H1 (cell line): ENCODE measurements around the gene PNISR. TPM values are rescaled to one million over a fixed set of nuclear protein-coding genes. Genes with fewer than 3 reads are reported as not detected.

Source experiments
- CTCF ChIA-PET: fragments of 300-600 bp; sonication (Branson Sonifier 250); formaldehyde crosslinking; loops from one replicate; lab custom pipeline; 2021; ENCODE audit not compliant: partially characterized antibody; lab: Charles Lee
- POLR2A ChIA-PET: fragments of 300-600 bp; sonication (Branson Sonifier 250); formaldehyde crosslinking; loops from one replicate; lab custom pipeline; 2021; ENCODE audit warnings: inconsistent platforms; ENCODE audit not compliant: partially characterized antibody; lab: Charles Lee
- DNase-seq, 2 experiments: peaks; one replicate each; pipeline versions ENCODE4 v3.0.0 to v3.0.0-alpha.2; 2010 to 2022; ENCODE audit warnings: low spot score in 2 of 2, low read depth in 1 of 2, mixed read lengths in 1 of 2
- FAIRE-seq: peaks from 2 replicates; lab custom pipeline; 2011; peaks lifted over from hg19 to GRCh38; lab: Jason Lieb, UNC
- H2AFZ ChIP-seq: 2 replicates; pipeline ENCODE4 v1.8.1; 2012; ENCODE audit warnings: low read length, inconsistent platforms
- H2AK5ac ChIP-seq: 2 replicates; pipeline ENCODE4 v1.6.1; 2013; ENCODE audit warnings: low read depth, low read length
- H2BK120ac ChIP-seq: replicated peaks from 2 replicates; pipeline ENCODE3; 2013; ENCODE audit warnings: low read depth, low read length, inconsistent platforms
- H2BK12ac ChIP-seq: 2 replicates; pipeline ENCODE4 v1.6.1; 2013; ENCODE audit warnings: low read depth, low read length
- H2BK15ac ChIP-seq: 2 replicates; pipeline ENCODE4 v1.6.1; 2013; ENCODE audit warnings: low read length
- H2BK20ac ChIP-seq: 2 replicates; pipeline ENCODE4 v1.6.1; 2013; ENCODE audit warnings: low read length
- H2BK5ac ChIP-seq: 2 replicates; pipeline ENCODE4 v1.6.1; 2013; ENCODE audit warnings: low read depth, low read length
- H3K14ac ChIP-seq: 2 replicates; pipeline ENCODE4 v1.6.1; 2013; ENCODE audit warnings: inconsistent platforms; ENCODE audit not compliant: insufficient read length
- H3K18ac ChIP-seq: 2 replicates; pipeline ENCODE4 v1.6.1; 2013; ENCODE audit warnings: low read length; ENCODE audit errors: extremely low read depth
- H3K23ac ChIP-seq: 2 replicates; pipeline ENCODE4 v1.6.1; 2013; ENCODE audit warnings: inconsistent platforms; ENCODE audit not compliant: insufficient read length
- H3K23me2 ChIP-seq: 2 replicates; pipeline ENCODE4 v1.6.1; 2013; ENCODE audit warnings: low read depth, low read length
- H3K27ac ChIP-seq: 2 replicates; pipeline ENCODE4 v1.6.1; 2011; ENCODE audit warnings: low read depth, low read length, inconsistent platforms
- H3K27me3 ChIP-seq, 4 experiments: replicated peaks in 1 of 4; 1 replicate in 1 of 4; 2 replicates in 3 of 4; pipeline versions ENCODE4 v1.6.1 to v1.8.1; 2011 to 2013; ENCODE audit warnings: low read length in 3 of 4, mild to moderate bottlenecking in 3 of 4, inconsistent platforms in 2 of 4, mixed read lengths in 2 of 4, moderate library complexity in 1 of 4; ENCODE audit not compliant: control insufficient read depth in 3 of 4, insufficient read depth in 3 of 4; ENCODE audit errors: extremely low read depth in 1 of 4
- H3K36me3 ChIP-seq, 4 experiments: 2 replicates each; pipeline versions ENCODE4 v1.6.1 to v1.8.1; 2011 to 2013; ENCODE audit warnings: mild to moderate bottlenecking in 4 of 4, low read length in 3 of 4, moderate library complexity in 2 of 4, control low read depth in 1 of 4, inconsistent platforms in 1 of 4; ENCODE audit not compliant: insufficient read depth in 4 of 4, control insufficient read depth in 2 of 4
- H3K4ac ChIP-seq: replicated peaks from 2 replicates; pipeline ENCODE3; 2013; ENCODE audit warnings: low read length, low read depth, mixed read lengths, inconsistent platforms; ENCODE audit not compliant: insufficient read length
- H3K4me1 ChIP-seq, 4 experiments: replicated peaks in 1 of 4; 1 replicate in 1 of 4; 2 replicates in 3 of 4; pipeline versions ENCODE4 v1.6.1 to v1.8.1; 2011 to 2013; ENCODE audit warnings: low read length in 3 of 4, inconsistent platforms in 2 of 4, mixed read lengths in 1 of 4; ENCODE audit not compliant: insufficient read depth in 4 of 4, control insufficient read depth in 3 of 4
- H3K4me2 ChIP-seq, 2 experiments: 2 replicates each; pipeline versions ENCODE4 v1.6.1 to v1.8.1; 2011 to 2013; ENCODE audit warnings: low read depth in 2 of 2, low read length in 2 of 2, control low read depth in 1 of 2, inconsistent platforms in 1 of 2, mild to moderate bottlenecking in 1 of 2; ENCODE audit not compliant: insufficient read depth in 1 of 2
- H3K4me3 ChIP-seq, 4 experiments: fragments of 200-600, 300-600 bp in 1 of 4; sonication (generic), shearing (Covaris generic), sonication (Bioruptor Twin) in 1 of 4; 2 replicates each; pipeline versions ENCODE4 v1.5.1 to v1.8.1; 2011 to 2016; ENCODE audit warnings: low read length in 4 of 4, low read depth in 3 of 4, control low read depth in 2 of 4, inconsistent platforms in 2 of 4, mild to moderate bottlenecking in 2 of 4, mixed read lengths in 1 of 4, moderate library complexity in 1 of 4; ENCODE audit not compliant: insufficient read depth in 2 of 4; ENCODE audit errors: extremely low read depth in 1 of 4
- H3K56ac ChIP-seq: replicated peaks from 2 replicates; pipeline ENCODE3; 2013; ENCODE audit warnings: low read depth, mild to moderate bottlenecking, mixed read lengths, low read length, inconsistent platforms; ENCODE audit not compliant: insufficient read length
- H3K79me1 ChIP-seq: 2 replicates; pipeline ENCODE4 v1.6.1; 2013; ENCODE audit warnings: low read depth, low read length, control low read depth
- H3K79me2 ChIP-seq, 2 experiments: 2 replicates each; pipeline versions ENCODE4 v1.6.1 to v1.8.1; 2012 to 2013; ENCODE audit warnings: low read length in 2 of 2, mild to moderate bottlenecking in 2 of 2, inconsistent platforms in 1 of 2; ENCODE audit not compliant: insufficient read depth in 2 of 2, control insufficient read depth in 1 of 2
- H3K9ac ChIP-seq, 4 experiments: replicated peaks in 1 of 4; 1 replicate in 1 of 4; 2 replicates in 3 of 4; pipeline versions ENCODE4 v1.6.1 to v1.8.1; 2011 to 2013; ENCODE audit warnings: low read depth in 3 of 4, low read length in 3 of 4, control low read depth in 2 of 4, mild to moderate bottlenecking in 2 of 4, moderate library complexity in 2 of 4, inconsistent platforms in 1 of 4; ENCODE audit errors: extremely low read depth in 1 of 4
- H3K9me3 ChIP-seq, 2 experiments: 2 replicates each; pipeline versions ENCODE4 v1.6.1 to v1.8.1; 2012 to 2013; ENCODE audit warnings: mild to moderate bottlenecking in 2 of 2, moderate library complexity in 2 of 2, control low read depth in 1 of 2, inconsistent platforms in 1 of 2, low read depth in 1 of 2, low read length in 1 of 2, mixed read lengths in 1 of 2; ENCODE audit not compliant: insufficient read depth in 2 of 2
- H4K20me1 ChIP-seq, 2 experiments: replicated peaks in 1 of 2; 2 replicates each; pipeline versions ENCODE3 to v1.8.1; 2011 to 2013; ENCODE audit warnings: inconsistent platforms in 2 of 2, low read length in 2 of 2, mild to moderate bottlenecking in 1 of 2; ENCODE audit not compliant: insufficient read depth in 2 of 2, control insufficient read depth in 1 of 2
- H4K5ac ChIP-seq: 2 replicates; pipeline ENCODE4 v1.6.1; 2013; ENCODE audit warnings: low read length, low read depth, mixed read lengths, inconsistent platforms; ENCODE audit not compliant: insufficient read length
- H4K8ac ChIP-seq: 2 replicates; pipeline ENCODE4 v1.8.0; 2013; ENCODE audit warnings: mild to moderate bottlenecking, moderate library complexity, low read length, inconsistent platforms; ENCODE audit not compliant: insufficient read depth; ENCODE audit errors: extremely low read depth
- H4K91ac ChIP-seq: replicated peaks from 2 replicates; pipeline ENCODE3; 2013; ENCODE audit warnings: low read length, mixed read lengths, inconsistent platforms; ENCODE audit not compliant: insufficient read length
- ATF2 ChIP-seq: IDR thresholded peaks from 2 replicates; pipeline ENCODE4 v1.6.1; 2012; ENCODE audit warnings: low read length, inconsistent platforms
- BRCA1 ChIP-seq: IDR thresholded peaks from 2 replicates; pipeline ENCODE4 v1.6.1; 2012; ENCODE audit warnings: low read depth, low read length, improper control_type of control experiment
- CHD1 ChIP-seq: IDR thresholded peaks from 2 replicates; pipeline ENCODE4 v1.6.1; 2012; ENCODE audit warnings: low read depth, low read length, improper control_type of control experiment
- MAFK ChIP-seq: IDR thresholded peaks from 2 replicates; pipeline ENCODE4 v1.6.1; 2012; ENCODE audit warnings: low read depth, mild to moderate bottlenecking, improper control_type of control experiment, low read length
- NRF1 ChIP-seq: IDR thresholded peaks from 2 replicates; pipeline ENCODE4 v1.6.1; 2011; ENCODE audit warnings: mild to moderate bottlenecking, low read depth, low read length, improper control_type of control experiment
- POLR2A ChIP-seq, 2 experiments: IDR thresholded peaks; 1 replicate in 1 of 2; 2 replicates in 1 of 2; pipeline ENCODE4 v1.6.1; 2011; ENCODE audit warnings: low read depth in 2 of 2, low read length in 2 of 2, mild to moderate bottlenecking in 2 of 2; ENCODE audit errors: control extremely low read depth in 1 of 2
- RXRA ChIP-seq: IDR thresholded peaks from 2 replicates; pipeline ENCODE4 v1.6.1; 2011; ENCODE audit warnings: low read depth, mild to moderate bottlenecking, low read length, moderate library complexity; ENCODE audit not compliant: insufficient read depth
- SAP30 ChIP-seq: fragments of 300-600 bp; sonication (generic); IDR thresholded peaks from 2 replicates; pipeline ENCODE4 v1.7.1; 2012; ENCODE audit warnings: low read length, moderate library complexity, mild to moderate bottlenecking, inconsistent platforms; ENCODE audit not compliant: insufficient read depth, insufficient replicate concordance
- YY1 ChIP-seq: IDR thresholded peaks from 2 replicates; pipeline ENCODE4 v1.6.1; 2011; ENCODE audit warnings: low read depth, mild to moderate bottlenecking, low read length
- WGBS, 2 experiments: shearing (Covaris generic) in 1 of 2; methylation state at CpG; one replicate each; pipeline versions ENCODE4 v1.1.6 to v1.1.7; 2013 to 2015; ENCODE audit warnings: low lambda C conversion rate in 2 of 2, mixed read lengths in 2 of 2, inconsistent platforms in 1 of 2, low coverage in 1 of 2, missing lambda C conversion rate in 1 of 2; ENCODE audit not compliant: insufficient replicate concordance in 2 of 2, insufficient coverage in 1 of 2, insufficient read length in 1 of 2; ENCODE audit errors: extremely low coverage in 1 of 2, missing lambda C conversion rate in 1 of 2; 5-methylcytosine and 5-hydroxymethylcytosine counted together
- polyA plus RNA-seq, 7 experiments: library from polyadenylated mRNA; depleted of rRNA in 3 of 7; stranded (reverse) in 5 of 7; unstranded in 2 of 7; fragments of >200 nt in 5 of 7; fragments of 200-250 nt in 2 of 7; gene quantifications; 1 replicate in 5 of 7; 2 replicates in 1 of 7; 4 replicates in 1 of 7; pipeline versions ENCODE4 v1.2.1 to v1.2.3, GENCODE V29; 2011 to 2013; ENCODE audit warnings: missing spikeins in 2 of 7, mixed read lengths in 2 of 7
- total RNA-seq: library from RNA; stranded (reverse); fragmentation: NEBNext Ultra II Directional; extraction: Animal tissue kit (Norgen Biotek cat#: 25700); gene quantifications from 2 replicates; pipeline ENCODE4 v1.2.1, GENCODE V29; 2021

The PNISR gene
- total and polyA plus RNA-seq, 2 of the 8 experiments (the other 6 are each of a cell fraction or from before 2014, with no cell fraction given) = 41.1 to 134 TPM

DNA sequence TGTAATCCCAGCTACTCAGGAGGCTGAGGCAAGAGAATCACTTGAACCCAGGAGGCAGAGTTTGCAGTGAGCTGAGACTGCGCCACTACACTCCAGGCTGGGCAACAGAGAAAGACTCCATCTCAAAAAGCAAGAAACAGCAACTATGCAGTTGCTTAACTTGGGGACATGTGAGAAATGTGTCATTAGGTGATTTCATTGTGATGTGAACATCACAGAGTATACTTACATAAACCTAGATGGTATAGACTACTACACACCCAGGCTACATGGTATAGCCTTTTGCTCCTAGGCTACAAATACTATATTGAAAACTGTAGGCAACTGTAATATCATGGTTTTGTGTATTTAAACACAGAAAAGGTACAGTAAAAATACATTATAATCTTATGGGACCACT, 27.8 kb downstream of the PNISR start:
- no peak overlapping the region for H2BK20ac ChIP-seq
- no peak overlapping the region for H3K4me3 ChIP-seq
- no peak overlapping the region for H3K23ac ChIP-seq
- H3K18ac ChIP-seq = no peak overlapping the region
- WGBS, 2 experiments = 54% methylated on average over 1 of the region's 1 CpG; no CpG with 5 or more reads in 1 of the 2 experiments
- no peaks in the 10 kb centered on the region for H3K4me1 ChIP-seq
- H3K9ac ChIP-seq = no peak overlapping the region
- no peak overlapping the region for H3K27ac ChIP-seq
- no peaks in the 10 kb centered on the region for H3K79me2 ChIP-seq
- POLR2A ChIA-PET = interaction anchor here (0.8 to 5.4 kb wide), 7 partner anchors 14 to 53 kb away, joined by 3 to 79 read pairs (median 9); partner anchors contain the start of genes FAXC and PNISR
- H4K8ac ChIP-seq = no peak overlapping the region
- no peaks in the 10 kb centered on the region for H3K9me3 ChIP-seq
- no peak overlapping the region for H4K5ac ChIP-seq
- H3K4me2 ChIP-seq = no peak overlapping the region
- H2AFZ ChIP-seq = no peak overlapping the region
- no peak for FAIRE-seq
- no peak overlapping the region for H2AK5ac ChIP-seq
- no peak for DNase-seq
- no peak overlapping the region for H4K91ac ChIP-seq
- H2BK12ac ChIP-seq = no peak overlapping the region
- CTCF ChIA-PET = interaction anchor here (1.2 to 6.2 kb wide), 4 partner anchors 9 to 67 kb away, joined by 3 to 65 read pairs (median 10); no protein-coding TSS in a partner anchor
- H3K23me2 ChIP-seq = no peaks in the 10 kb centered on the region
- no peaks in the 10 kb centered on the region for H3K79me1 ChIP-seq
- no peak overlapping the region for H3K56ac ChIP-seq
- H3K4ac ChIP-seq = no peak overlapping the region
- H3K36me3 ChIP-seq = peaks cover 10 to 46% (median 22%) of the 10 kb centered on the region in 4 experiments
- no peak overlapping the region for H3K14ac ChIP-seq
- H3K27me3 ChIP-seq = no peaks in the 10 kb centered on the region
- H4K20me1 ChIP-seq = no peaks in the 10 kb centered on the region
- H2BK5ac ChIP-seq = no peak overlapping the region
- no peak overlapping the region for H2BK120ac ChIP-seq
- H2BK15ac ChIP-seq = no peak overlapping the region
- TF ChIP-seq RXRA (no peak), YY1 (no peak), ATF2 (no peak), POLR2A (IDR thresholded peaks at IDR 0.05; ENCODE audit: control extremely low read depth in 1 of 2, low read depth in 2 of 2, low read length in 2 of 2) (0 out of 3 replicates have a peak, but pooled peaks of 1 of the 2 experiments have one; percentile 9), NRF1 (no peak), CHD1 (no peak), SAP30 (no peak), MAFK (no peak), BRCA1 (no peak)
- TF ChIP-seq, all 59 proteins: peak for 1
